ENCODE measurements around the gene MAPK10.
"Not testable (repeated sequence)": the region's sequence is repeated elsewhere in the genome, so short reads cannot be mapped to it uniquely, and the experiment has no call there.

MAPK10 gene

GRCh38 chr4:86178211-86178610 lies 181.6 kb downstream of the MAPK10 start:
- Histone ChIP-seq H3K4me3 (ENCODE audit: low read length) (no peak overlapping the region), H3K27ac (ENCODE audit: low read length) (no peak overlapping the region), H4K20me1 (ENCODE audit: insufficient read depth, low read length) (no peaks in the 10 kb centered on the region), H3K9ac (ENCODE audit: low read length) (no peak overlapping the region), H3K4me2 (ENCODE audit: low read length) (no peak overlapping the region), H2AFZ (ENCODE audit: low read depth, low read length) (no peak overlapping the region), H3K4me1 (ENCODE audit: low read length) (no peaks in the 10 kb centered on the region), H3K9me3 (ENCODE audit: insufficient read depth, low read length) (no peaks in the 10 kb centered on the region), H3K79me2 (ENCODE audit: low read length) (no peaks in the 10 kb centered on the region), H3K27me3 (ENCODE audit: low read depth, low read length) (no peaks in the 10 kb centered on the region), H3K36me3 (replicated peaks; ENCODE audit: low read depth, low read length) (no peaks in the 10 kb centered on the region)
- TF ChIP-seq EZH2phosphoT487 (IDR thresholded peaks at IDR 0.05; ENCODE audit: low read depth) (no peak), CTCF (IDR thresholded peaks at IDR 0.05; ENCODE audit: low read depth, low read length) (no peak)

GRCh38 chr4:86174506-86174905 lies 185.3 kb downstream of the MAPK10 start:
- Histone ChIP-seq H2AFZ (ENCODE audit: low read depth, low read length) (no peak overlapping the region), H3K36me3 (replicated peaks; ENCODE audit: low read depth, low read length) (no peaks in the 10 kb centered on the region), H3K9ac (ENCODE audit: low read length) (no peak overlapping the region), H3K4me3 (ENCODE audit: low read length) (no peak overlapping the region), H3K9me3 (ENCODE audit: insufficient read depth, low read length) (no peaks in the 10 kb centered on the region), H4K20me1 (ENCODE audit: insufficient read depth, low read length) (no peaks in the 10 kb centered on the region), H3K27me3 (ENCODE audit: low read depth, low read length) (no peaks in the 10 kb centered on the region), H3K79me2 (ENCODE audit: low read length) (no peaks in the 10 kb centered on the region), H3K4me1 (ENCODE audit: low read length) (no peaks in the 10 kb centered on the region), H3K4me2 (ENCODE audit: low read length) (no peak overlapping the region), H3K27ac (ENCODE audit: low read length) (no peak overlapping the region)
- TF ChIP-seq CTCF (IDR thresholded peaks at IDR 0.05; ENCODE audit: low read depth, low read length) (no peak), EZH2phosphoT487 (IDR thresholded peaks at IDR 0.05; ENCODE audit: low read depth) (no peak)

GRCh38 chr4:86168335-86168734 lies 191.5 kb downstream of the MAPK10 start:
- H2AFZ ChIP-seq (ENCODE audit: low read depth, low read length); H3K4me3 ChIP-seq (ENCODE audit: low read length); H3K9me3 ChIP-seq (ENCODE audit: insufficient read depth, low read length); H3K4me2 ChIP-seq (ENCODE audit: low read length); H3K27ac ChIP-seq (ENCODE audit: low read length); H3K79me2 ChIP-seq (ENCODE audit: low read length); H3K4me1 ChIP-seq (ENCODE audit: low read length); H3K36me3 ChIP-seq (replicated peaks; ENCODE audit: low read depth, low read length); H4K20me1 ChIP-seq (ENCODE audit: insufficient read depth, low read length); H3K27me3 ChIP-seq (ENCODE audit: low read depth, low read length); H3K9ac ChIP-seq (ENCODE audit: low read length): not testable (repeated sequence)

- Histone ChIP-seq H3K9ac (ENCODE audit: low read length) (no peak overlapping the region), H3K27ac (ENCODE audit: low read length) (no peak overlapping the region)
- TF ChIP-seq CTCF (IDR thresholded peaks at IDR 0.05; ENCODE audit: low read depth, low read length): no peak
- no peak for TF ChIP-seq EZH2phosphoT487 (IDR thresholded peaks at IDR 0.05; ENCODE audit: low read depth)
Observed at GRCh38 chr4:86160426-86160825, 199.4 kb downstream of the MAPK10 start.

GRCh38 chr4:86159216-86159615 lies 200.6 kb downstream of the MAPK10 start:
- H3K9ac ChIP-seq (ENCODE audit: low read length): no peak overlapping the region
- H4K20me1 ChIP-seq (ENCODE audit: insufficient read depth, low read length): no peaks in the 10 kb centered on the region
- no peaks in the 10 kb centered on the region for H3K27me3 ChIP-seq (ENCODE audit: low read depth, low read length)
- H2AFZ ChIP-seq (ENCODE audit: low read depth, low read length): no peak overlapping the region
- no peaks in the 10 kb centered on the region for H3K9me3 ChIP-seq (ENCODE audit: insufficient read depth, low read length)
- H3K36me3 ChIP-seq (replicated peaks; ENCODE audit: low read depth, low read length): no peaks in the 10 kb centered on the region
- H3K4me2 ChIP-seq (ENCODE audit: low read length): no peak overlapping the region
- no peaks in the 10 kb centered on the region for H3K4me1 ChIP-seq (ENCODE audit: low read length)
- no peak overlapping the region for H3K27ac ChIP-seq (ENCODE audit: low read length)
- no peak for TF ChIP-seq EZH2phosphoT487 (IDR thresholded peaks at IDR 0.05; ENCODE audit: low read depth)
- no peak for TF ChIP-seq CTCF (IDR thresholded peaks at IDR 0.05; ENCODE audit: low read depth, low read length)
- H3K4me3 ChIP-seq (ENCODE audit: low read length): no peak overlapping the region
- no peaks in the 10 kb centered on the region for H3K79me2 ChIP-seq (ENCODE audit: low read length)

More at GRCh38 chr4:86160426-86160825, 199.4 kb downstream of the MAPK10 start:
- H3K79me2 ChIP-seq (ENCODE audit: low read length): no peaks in the 10 kb centered on the region
- no peaks in the 10 kb centered on the region for H3K36me3 ChIP-seq (replicated peaks; ENCODE audit: low read depth, low read length)
- no peak overlapping the region for H3K4me3 ChIP-seq (ENCODE audit: low read length)
- no peaks in the 10 kb centered on the region for H3K9me3 ChIP-seq (ENCODE audit: insufficient read depth, low read length)
- no peak overlapping the region for H2AFZ ChIP-seq (ENCODE audit: low read depth, low read length)
- H4K20me1 ChIP-seq (ENCODE audit: insufficient read depth, low read length): no peaks in the 10 kb centered on the region
- H3K4me2 ChIP-seq (ENCODE audit: low read length): no peak overlapping the region
- no peaks in the 10 kb centered on the region for H3K4me1 ChIP-seq (ENCODE audit: low read length)
- H3K27me3 ChIP-seq (ENCODE audit: low read depth, low read length): no peaks in the 10 kb centered on the region
